ENCODE results near the gene UBAC1. TPM values are rescaled to one million over a fixed set of nuclear protein-coding genes. Genes with fewer than 3 reads are reported as not detected.

UBAC1 gene
- total RNA-seq, 1 experiment from 2014 or later = 58.2 TPM

DNA sequence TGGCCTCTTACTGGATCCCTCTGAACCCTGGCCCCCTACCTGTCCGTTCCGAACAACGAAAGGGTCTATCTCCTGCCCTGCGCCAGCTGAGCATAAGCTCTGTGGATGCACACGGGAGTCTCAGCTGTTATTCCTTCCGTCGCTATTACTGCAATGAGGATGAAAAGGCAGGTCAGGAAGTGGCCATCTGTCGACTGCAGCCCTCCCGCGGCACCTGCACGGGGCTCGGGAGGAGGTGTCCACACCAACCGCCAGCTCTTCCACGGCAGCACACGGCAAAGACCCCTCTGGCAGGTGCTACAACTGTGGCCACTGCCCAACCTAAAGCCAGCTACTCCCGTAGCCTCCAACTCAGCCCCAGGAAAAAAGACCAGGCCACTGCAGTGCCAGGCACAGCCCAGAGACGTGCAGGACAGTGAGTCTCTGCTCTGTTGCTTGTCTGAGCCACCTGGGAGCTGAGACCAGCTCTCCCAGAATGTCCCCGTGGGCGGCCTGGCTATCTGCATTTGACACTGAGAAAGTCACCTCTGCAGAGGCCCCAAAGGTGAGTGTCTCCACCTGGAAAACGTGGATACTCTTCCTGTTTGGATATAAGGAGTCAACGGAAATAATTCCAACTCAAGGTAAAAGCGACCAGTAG, 72.9 kb downstream of the UBAC1 start:
- Histone ChIP-seq H3K27me3 (replicated peaks; ENCODE audit: insufficient read depth, low read depth, low read length, poor library complexity) (no peaks in the 10 kb centered on the region), H3K27ac (ENCODE audit: low read depth, low read length, poor library complexity, severe bottlenecking) (peak overlapping the region; percentile 50), H3K4me3 (ENCODE audit: low read depth, low read length, poor library complexity, severe bottlenecking) (no peak overlapping the region), H3K4me1 (ENCODE audit: insufficient read depth, low read length, poor library complexity, severe bottlenecking) (peaks cover 57% of the 10 kb centered on the region), H3K9me3 (ENCODE audit: low read depth, low read length, poor library complexity, severe bottlenecking) (no peaks in the 10 kb centered on the region), H3K36me3 (ENCODE audit: insufficient read depth, low read length, poor library complexity, severe bottlenecking) (no peaks in the 10 kb centered on the region)
- DNase-seq (ENCODE audit: low spot score) = no peak
- BruUV-seq (replicated peaks) = no TSS peak
- intact Hi-C loops (cut with micrococcal nuclease; ENCODE audit: unreplicated experiment) = no loop called here
- POLR2A ChIA-PET (ENCODE audit: low non-redundant PET) = no interaction called here
- CTCF ChIA-PET = no interaction called here
- TF ChIP-seq EZH2 (IDR thresholded peaks at IDR 0.05; ENCODE audit: borderline replicate concordance, low read depth, low read length, poor library complexity, severe bottlenecking) = no peak
- no peak for TF ChIP-seq CTCF (conservative IDR thresholded peaks at IDR 0.05; ENCODE audit: low read depth, low read length)

- peak overlapping the region; percentile 49 for H3K27ac ChIP-seq (ENCODE audit: low read depth, low read length, poor library complexity, severe bottlenecking)
- peaks cover 57% of the 10 kb centered on the region for H3K4me1 ChIP-seq (ENCODE audit: insufficient read depth, low read length, poor library complexity, severe bottlenecking)
- TF ChIP-seq CTCF (conservative IDR thresholded peaks at IDR 0.05; ENCODE audit: low read depth, low read length) (no peak), EZH2 (IDR thresholded peaks at IDR 0.05; ENCODE audit: borderline replicate concordance, low read depth, low read length, poor library complexity, severe bottlenecking) (no peak)
- DNase-seq (ENCODE audit: low spot score) = no peak
- ChIA-PET POLR2A (ENCODE audit: low non-redundant PET) (no interaction called here), CTCF (no interaction called here)
- no peaks in the 10 kb centered on the region for H3K9me3 ChIP-seq (ENCODE audit: low read depth, low read length, poor library complexity, severe bottlenecking)
- BruUV-seq (replicated peaks) = no TSS peak
- no peaks in the 10 kb centered on the region for H3K27me3 ChIP-seq (replicated peaks; ENCODE audit: insufficient read depth, low read depth, low read length, poor library complexity)
- no peaks in the 10 kb centered on the region for H3K36me3 ChIP-seq (ENCODE audit: insufficient read depth, low read length, poor library complexity, severe bottlenecking)
- intact Hi-C loops (cut with micrococcal nuclease; ENCODE audit: unreplicated experiment) = no loop called here
- H3K4me3 ChIP-seq (ENCODE audit: low read depth, low read length, poor library complexity, severe bottlenecking) = no peak overlapping the region
These were observed 73.6 kb downstream of the UBAC1 start for GRCh38 chr9:135887585-135888050.

DNA sequence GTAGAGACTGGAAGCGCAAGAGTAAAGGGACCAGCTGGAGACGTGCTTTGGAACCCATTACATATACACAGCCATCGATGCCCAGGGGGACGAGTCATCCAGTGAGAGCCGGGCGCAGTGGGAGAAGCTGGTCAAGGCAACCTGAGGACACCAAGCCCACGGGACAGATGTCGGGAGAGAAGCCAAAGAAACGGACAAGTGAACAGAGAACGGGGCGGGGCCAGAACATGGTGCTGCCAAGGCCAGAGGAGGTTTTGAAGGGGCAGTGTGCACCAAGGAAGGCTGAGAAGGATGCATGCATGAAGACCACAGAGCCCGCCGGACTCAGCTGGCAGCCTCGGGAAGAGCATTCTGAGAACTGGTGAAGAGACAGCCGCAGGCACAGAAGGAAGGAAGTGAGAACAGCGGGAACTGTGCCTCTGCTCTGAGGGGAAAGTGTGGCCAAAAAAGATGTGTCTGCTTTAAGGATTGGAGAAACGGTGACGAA, 74.1 kb downstream of the UBAC1 start:
- ChIA-PET POLR2A (ENCODE audit: low non-redundant PET) (no interaction called here), CTCF (no interaction called here)
- no peak overlapping the region for H3K4me3 ChIP-seq (ENCODE audit: low read depth, low read length, poor library complexity, severe bottlenecking)
- H3K27ac ChIP-seq (ENCODE audit: low read depth, low read length, poor library complexity, severe bottlenecking) = peak overlapping the region; percentile 49
- intact Hi-C loops (cut with micrococcal nuclease; ENCODE audit: unreplicated experiment) = no loop called here
- no peaks in the 10 kb centered on the region for H3K9me3 ChIP-seq (ENCODE audit: low read depth, low read length, poor library complexity, severe bottlenecking)
- DNase-seq (ENCODE audit: low spot score) = peak; percentile 46
- no TSS peak for BruUV-seq (replicated peaks)
- TF ChIP-seq CTCF (conservative IDR thresholded peaks at IDR 0.05; ENCODE audit: low read depth, low read length) (no peak), EZH2 (IDR thresholded peaks at IDR 0.05; ENCODE audit: borderline replicate concordance, low read depth, low read length, poor library complexity, severe bottlenecking) (no peak)
- no peaks in the 10 kb centered on the region for H3K27me3 ChIP-seq (replicated peaks; ENCODE audit: insufficient read depth, low read depth, low read length, poor library complexity)
- H3K4me1 ChIP-seq (ENCODE audit: insufficient read depth, low read length, poor library complexity, severe bottlenecking) = peaks cover 57% of the 10 kb centered on the region
- H3K36me3 ChIP-seq (ENCODE audit: insufficient read depth, low read length, poor library complexity, severe bottlenecking) = no peaks in the 10 kb centered on the region
